H1 (cell line): ENCODE measurements around the gene TMPRSS15. TPM values are rescaled to one million over a fixed set of nuclear protein-coding genes. Genes with fewer than 3 reads are reported as not detected.

Experiments used
- CTCF ChIA-PET: fragments of 300-600 bp; sonication (Branson Sonifier 250); formaldehyde crosslinking; loops from one replicate; lab custom pipeline; 2021; ENCODE audit not compliant: partially characterized antibody; lab: Charles Lee
- POLR2A ChIA-PET: fragments of 300-600 bp; sonication (Branson Sonifier 250); formaldehyde crosslinking; loops from one replicate; lab custom pipeline; 2021; ENCODE audit warnings: inconsistent platforms; ENCODE audit not compliant: partially characterized antibody; lab: Charles Lee
- DNase-seq, 2 experiments: peaks; one replicate each; pipeline versions ENCODE4 v3.0.0 to v3.0.0-alpha.2; 2010 to 2022; ENCODE audit warnings: low spot score in 2 of 2, low read depth in 1 of 2, mixed read lengths in 1 of 2
- FAIRE-seq: peaks from 2 replicates; lab custom pipeline; 2011; peaks lifted over from hg19 to GRCh38; lab: Jason Lieb, UNC
- H2AFZ ChIP-seq: 2 replicates; pipeline ENCODE4 v1.8.1; 2012; ENCODE audit warnings: low read length, inconsistent platforms
- H2AK5ac ChIP-seq: 2 replicates; pipeline ENCODE4 v1.6.1; 2013; ENCODE audit warnings: low read depth, low read length
- H2BK120ac ChIP-seq: replicated peaks from 2 replicates; pipeline ENCODE3; 2013; ENCODE audit warnings: low read depth, low read length, inconsistent platforms
- H2BK12ac ChIP-seq: 2 replicates; pipeline ENCODE4 v1.6.1; 2013; ENCODE audit warnings: low read depth, low read length
- H2BK15ac ChIP-seq: 2 replicates; pipeline ENCODE4 v1.6.1; 2013; ENCODE audit warnings: low read length
- H2BK20ac ChIP-seq: 2 replicates; pipeline ENCODE4 v1.6.1; 2013; ENCODE audit warnings: low read length
- H2BK5ac ChIP-seq: 2 replicates; pipeline ENCODE4 v1.6.1; 2013; ENCODE audit warnings: low read depth, low read length
- H3K14ac ChIP-seq: 2 replicates; pipeline ENCODE4 v1.6.1; 2013; ENCODE audit warnings: inconsistent platforms; ENCODE audit not compliant: insufficient read length
- H3K18ac ChIP-seq: 2 replicates; pipeline ENCODE4 v1.6.1; 2013; ENCODE audit warnings: low read length; ENCODE audit errors: extremely low read depth
- H3K23ac ChIP-seq: 2 replicates; pipeline ENCODE4 v1.6.1; 2013; ENCODE audit warnings: inconsistent platforms; ENCODE audit not compliant: insufficient read length
- H3K23me2 ChIP-seq: 2 replicates; pipeline ENCODE4 v1.6.1; 2013; ENCODE audit warnings: low read depth, low read length
- H3K27ac ChIP-seq: 2 replicates; pipeline ENCODE4 v1.6.1; 2011; ENCODE audit warnings: low read depth, low read length, inconsistent platforms
- H3K27me3 ChIP-seq, 4 experiments: replicated peaks in 1 of 4; 1 replicate in 1 of 4; 2 replicates in 3 of 4; pipeline versions ENCODE4 v1.6.1 to v1.8.1; 2011 to 2013; ENCODE audit warnings: low read length in 3 of 4, mild to moderate bottlenecking in 3 of 4, inconsistent platforms in 2 of 4, mixed read lengths in 2 of 4, moderate library complexity in 1 of 4; ENCODE audit not compliant: control insufficient read depth in 3 of 4, insufficient read depth in 3 of 4; ENCODE audit errors: extremely low read depth in 1 of 4
- H3K36me3 ChIP-seq, 4 experiments: 2 replicates each; pipeline versions ENCODE4 v1.6.1 to v1.8.1; 2011 to 2013; ENCODE audit warnings: mild to moderate bottlenecking in 4 of 4, low read length in 3 of 4, moderate library complexity in 2 of 4, control low read depth in 1 of 4, inconsistent platforms in 1 of 4; ENCODE audit not compliant: insufficient read depth in 4 of 4, control insufficient read depth in 2 of 4
- H3K4ac ChIP-seq: replicated peaks from 2 replicates; pipeline ENCODE3; 2013; ENCODE audit warnings: low read length, low read depth, mixed read lengths, inconsistent platforms; ENCODE audit not compliant: insufficient read length
- H3K4me1 ChIP-seq, 4 experiments: replicated peaks in 1 of 4; 1 replicate in 1 of 4; 2 replicates in 3 of 4; pipeline versions ENCODE4 v1.6.1 to v1.8.1; 2011 to 2013; ENCODE audit warnings: low read length in 3 of 4, inconsistent platforms in 2 of 4, mixed read lengths in 1 of 4; ENCODE audit not compliant: insufficient read depth in 4 of 4, control insufficient read depth in 3 of 4
- H3K4me2 ChIP-seq, 2 experiments: 2 replicates each; pipeline versions ENCODE4 v1.6.1 to v1.8.1; 2011 to 2013; ENCODE audit warnings: low read depth in 2 of 2, low read length in 2 of 2, control low read depth in 1 of 2, inconsistent platforms in 1 of 2, mild to moderate bottlenecking in 1 of 2; ENCODE audit not compliant: insufficient read depth in 1 of 2
- H3K4me3 ChIP-seq, 4 experiments: fragments of 200-600, 300-600 bp in 1 of 4; sonication (generic), shearing (Covaris generic), sonication (Bioruptor Twin) in 1 of 4; 2 replicates each; pipeline versions ENCODE4 v1.5.1 to v1.8.1; 2011 to 2016; ENCODE audit warnings: low read length in 4 of 4, low read depth in 3 of 4, control low read depth in 2 of 4, inconsistent platforms in 2 of 4, mild to moderate bottlenecking in 2 of 4, mixed read lengths in 1 of 4, moderate library complexity in 1 of 4; ENCODE audit not compliant: insufficient read depth in 2 of 4; ENCODE audit errors: extremely low read depth in 1 of 4
- H3K56ac ChIP-seq: replicated peaks from 2 replicates; pipeline ENCODE3; 2013; ENCODE audit warnings: low read depth, mild to moderate bottlenecking, mixed read lengths, low read length, inconsistent platforms; ENCODE audit not compliant: insufficient read length
- H3K79me1 ChIP-seq: 2 replicates; pipeline ENCODE4 v1.6.1; 2013; ENCODE audit warnings: low read depth, low read length, control low read depth
- H3K79me2 ChIP-seq, 2 experiments: 2 replicates each; pipeline versions ENCODE4 v1.6.1 to v1.8.1; 2012 to 2013; ENCODE audit warnings: low read length in 2 of 2, mild to moderate bottlenecking in 2 of 2, inconsistent platforms in 1 of 2; ENCODE audit not compliant: insufficient read depth in 2 of 2, control insufficient read depth in 1 of 2
- H3K9ac ChIP-seq, 4 experiments: replicated peaks in 1 of 4; 1 replicate in 1 of 4; 2 replicates in 3 of 4; pipeline versions ENCODE4 v1.6.1 to v1.8.1; 2011 to 2013; ENCODE audit warnings: low read depth in 3 of 4, low read length in 3 of 4, control low read depth in 2 of 4, mild to moderate bottlenecking in 2 of 4, moderate library complexity in 2 of 4, inconsistent platforms in 1 of 4; ENCODE audit errors: extremely low read depth in 1 of 4
- H3K9me3 ChIP-seq, 2 experiments: 2 replicates each; pipeline versions ENCODE4 v1.6.1 to v1.8.1; 2012 to 2013; ENCODE audit warnings: mild to moderate bottlenecking in 2 of 2, moderate library complexity in 2 of 2, control low read depth in 1 of 2, inconsistent platforms in 1 of 2, low read depth in 1 of 2, low read length in 1 of 2, mixed read lengths in 1 of 2; ENCODE audit not compliant: insufficient read depth in 2 of 2
- H4K20me1 ChIP-seq, 2 experiments: replicated peaks in 1 of 2; 2 replicates each; pipeline versions ENCODE3 to v1.8.1; 2011 to 2013; ENCODE audit warnings: inconsistent platforms in 2 of 2, low read length in 2 of 2, mild to moderate bottlenecking in 1 of 2; ENCODE audit not compliant: insufficient read depth in 2 of 2, control insufficient read depth in 1 of 2
- H4K5ac ChIP-seq: 2 replicates; pipeline ENCODE4 v1.6.1; 2013; ENCODE audit warnings: low read length, low read depth, mixed read lengths, inconsistent platforms; ENCODE audit not compliant: insufficient read length
- H4K8ac ChIP-seq: 2 replicates; pipeline ENCODE4 v1.8.0; 2013; ENCODE audit warnings: mild to moderate bottlenecking, moderate library complexity, low read length, inconsistent platforms; ENCODE audit not compliant: insufficient read depth; ENCODE audit errors: extremely low read depth
- H4K91ac ChIP-seq: replicated peaks from 2 replicates; pipeline ENCODE3; 2013; ENCODE audit warnings: low read length, mixed read lengths, inconsistent platforms; ENCODE audit not compliant: insufficient read length
- CBX8 ChIP-seq: fragments of 300-800, 300-1000 bp; sonication (generic); IDR thresholded peaks from 2 replicates; pipeline ENCODE4 v1.7.1; 2016; ENCODE audit warnings: low read depth, low read length, borderline replicate concordance
- CTBP2 ChIP-seq: IDR thresholded peaks from 2 replicates; pipeline ENCODE4 v1.7.0; 2011; ENCODE audit warnings: borderline replicate concordance, mild to moderate bottlenecking, moderate library complexity, mixed read lengths, low read length; ENCODE audit not compliant: insufficient read depth, insufficient read length
- EP300 ChIP-seq, 2 experiments: IDR thresholded peaks; 1 replicate in 1 of 2; 2 replicates in 1 of 2; pipeline ENCODE4 v1.6.1; 2011 to 2012; ENCODE audit warnings: low read depth in 2 of 2, low read length in 2 of 2, mild to moderate bottlenecking in 2 of 2, borderline replicate concordance in 1 of 2, inconsistent platforms in 1 of 2, moderate library complexity in 1 of 2
- POLR2AphosphoS5 ChIP-seq: IDR thresholded peaks from 2 replicates; pipeline ENCODE4 v1.6.1; 2011; ENCODE audit warnings: low read depth, low read length
- SIRT6 ChIP-seq: IDR thresholded peaks from one replicate; pipeline ENCODE4 v1.7.1; 2012; ENCODE audit warnings: low read length, inconsistent platforms
- SUZ12 ChIP-seq: fragments of 200-600 bp; sonication (generic); IDR thresholded peaks from 2 replicates; pipeline ENCODE4 v1.6.1; 2012; ENCODE audit warnings: mild to moderate bottlenecking, inconsistent platforms, low read length, moderate library complexity, mixed read lengths
- TAF1 ChIP-seq: IDR thresholded peaks from 2 replicates; pipeline ENCODE4 v1.6.1; 2011; ENCODE audit warnings: mild to moderate bottlenecking, low read depth, low read length
- TCF12 ChIP-seq: IDR thresholded peaks from 2 replicates; pipeline ENCODE4 v1.6.1; 2011; ENCODE audit warnings: low read depth, mild to moderate bottlenecking, low read length
- WGBS, 2 experiments: shearing (Covaris generic) in 1 of 2; methylation state at CpG; one replicate each; pipeline versions ENCODE4 v1.1.6 to v1.1.7; 2013 to 2015; ENCODE audit warnings: low lambda C conversion rate in 2 of 2, mixed read lengths in 2 of 2, inconsistent platforms in 1 of 2, low coverage in 1 of 2, missing lambda C conversion rate in 1 of 2; ENCODE audit not compliant: insufficient replicate concordance in 2 of 2, insufficient coverage in 1 of 2, insufficient read length in 1 of 2; ENCODE audit errors: extremely low coverage in 1 of 2, missing lambda C conversion rate in 1 of 2; 5-methylcytosine and 5-hydroxymethylcytosine counted together
- polyA plus RNA-seq, 7 experiments: library from polyadenylated mRNA; depleted of rRNA in 3 of 7; stranded (reverse) in 5 of 7; unstranded in 2 of 7; fragments of >200 nt in 5 of 7; fragments of 200-250 nt in 2 of 7; gene quantifications; 1 replicate in 5 of 7; 2 replicates in 1 of 7; 4 replicates in 1 of 7; pipeline versions ENCODE4 v1.2.1 to v1.2.3, GENCODE V29; 2011 to 2013; ENCODE audit warnings: missing spikeins in 2 of 7, mixed read lengths in 2 of 7
- total RNA-seq: library from RNA; stranded (reverse); fragmentation: NEBNext Ultra II Directional; extraction: Animal tissue kit (Norgen Biotek cat#: 25700); gene quantifications from 2 replicates; pipeline ENCODE4 v1.2.1, GENCODE V29; 2021
- TF ChIP-seq, protein P1 (sequence below), 3 experiments: IDR thresholded peaks; 1 replicate in 2 of 3; 2 replicates in 1 of 3; pipeline versions ENCODE4 v1.5.1 to v1.6.1; 2011; ENCODE audit warnings: low read length in 3 of 3, mild to moderate bottlenecking in 3 of 3, inconsistent platforms in 2 of 3, low read depth in 1 of 3, moderate library complexity in 1 of 3; ENCODE audit not compliant: insufficient read depth in 1 of 3; ENCODE audit errors: control extremely low read depth in 1 of 3
- TF ChIP-seq, protein P2 (sequence below): IDR thresholded peaks from 2 replicates; pipeline ENCODE4 v1.6.1; 2011; ENCODE audit warnings: low read length, improper control_type of control experiment

The TMPRSS15 gene
- total and polyA plus RNA-seq, 2 of the 8 experiments (the other 6 are each of a cell fraction or from before 2014, with no cell fraction given) = not detected

DNA sequence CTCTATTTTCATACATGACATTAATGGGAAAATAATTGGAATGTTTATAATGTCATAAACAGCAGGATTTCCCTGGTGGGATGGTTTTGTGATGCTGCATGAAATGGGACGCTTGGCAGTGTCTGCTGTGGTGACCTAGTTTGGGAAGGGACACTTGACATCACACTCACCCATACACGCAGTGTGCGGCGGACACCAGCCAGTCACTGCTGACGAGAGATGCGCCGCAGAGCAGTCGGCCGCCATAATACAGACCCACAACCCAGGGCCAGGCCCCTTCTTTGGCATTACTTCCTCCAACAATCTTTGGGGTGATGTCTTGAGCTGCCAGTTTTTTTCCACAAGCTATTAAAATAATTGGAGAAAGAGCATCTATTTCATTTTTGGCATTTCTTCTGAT lies 109.5 kb downstream of the TMPRSS15 start:
- no peak overlapping the region for H4K8ac ChIP-seq
- H3K4me2 ChIP-seq = no peak overlapping the region
- WGBS, 2 experiments = 89% methylated on average over 9 of the region's 9 CpGs; no CpG with 5 or more reads in 1 of the 2 experiments
- CTCF ChIA-PET = no interaction called here
- H2AK5ac ChIP-seq = no peak overlapping the region
- no peak for TF ChIP-seq EP300 (IDR thresholded peaks at IDR 0.05; ENCODE audit: borderline replicate concordance in 1 of 2, low read depth in 2 of 2, low read length in 2 of 2)
- no peak for TF ChIP-seq TAF1
- no peak for TF ChIP-seq CTBP2
- no peak for TF ChIP-seq TCF12
- no peak for TF ChIP-seq POLR2AphosphoS5
- no peak for TF ChIP-seq CBX8
- TF ChIP-seq, protein P1, sequence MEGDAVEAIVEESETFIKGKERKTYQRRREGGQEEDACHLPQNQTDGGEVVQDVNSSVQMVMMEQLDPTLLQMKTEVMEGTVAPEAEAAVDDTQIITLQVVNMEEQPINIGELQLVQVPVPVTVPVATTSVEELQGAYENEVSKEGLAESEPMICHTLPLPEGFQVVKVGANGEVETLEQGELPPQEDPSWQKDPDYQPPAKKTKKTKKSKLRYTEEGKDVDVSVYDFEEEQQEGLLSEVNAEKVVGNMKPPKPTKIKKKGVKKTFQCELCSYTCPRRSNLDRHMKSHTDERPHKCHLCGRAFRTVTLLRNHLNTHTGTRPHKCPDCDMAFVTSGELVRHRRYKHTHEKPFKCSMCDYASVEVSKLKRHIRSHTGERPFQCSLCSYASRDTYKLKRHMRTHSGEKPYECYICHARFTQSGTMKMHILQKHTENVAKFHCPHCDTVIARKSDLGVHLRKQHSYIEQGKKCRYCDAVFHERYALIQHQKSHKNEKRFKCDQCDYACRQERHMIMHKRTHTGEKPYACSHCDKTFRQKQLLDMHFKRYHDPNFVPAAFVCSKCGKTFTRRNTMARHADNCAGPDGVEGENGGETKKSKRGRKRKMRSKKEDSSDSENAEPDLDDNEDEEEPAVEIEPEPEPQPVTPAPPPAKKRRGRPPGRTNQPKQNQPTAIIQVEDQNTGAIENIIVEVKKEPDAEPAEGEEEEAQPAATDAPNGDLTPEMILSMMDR (IDR thresholded peaks at IDR 0.05; ENCODE audit: control extremely low read depth in 1 of 3, insufficient read depth in 1 of 3, low read depth in 1 of 3, low read length in 3 of 3) = no peak
- no peak for TF ChIP-seq SUZ12
- TF ChIP-seq, protein P2, sequence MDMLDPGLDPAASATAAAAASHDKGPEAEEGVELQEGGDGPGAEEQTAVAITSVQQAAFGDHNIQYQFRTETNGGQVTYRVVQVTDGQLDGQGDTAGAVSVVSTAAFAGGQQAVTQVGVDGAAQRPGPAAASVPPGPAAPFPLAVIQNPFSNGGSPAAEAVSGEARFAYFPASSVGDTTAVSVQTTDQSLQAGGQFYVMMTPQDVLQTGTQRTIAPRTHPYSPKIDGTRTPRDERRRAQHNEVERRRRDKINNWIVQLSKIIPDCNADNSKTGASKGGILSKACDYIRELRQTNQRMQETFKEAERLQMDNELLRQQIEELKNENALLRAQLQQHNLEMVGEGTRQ = no peak
- no peak for TF ChIP-seq SIRT6
- H2BK120ac ChIP-seq = no peak overlapping the region
- H3K23ac ChIP-seq = no peak overlapping the region
- no peak for DNase-seq
- no peaks in the 10 kb centered on the region for H3K79me1 ChIP-seq
- no peak overlapping the region for H3K56ac ChIP-seq
- no peak overlapping the region for H2BK15ac ChIP-seq
- no peak overlapping the region for H3K27ac ChIP-seq
- no peak overlapping the region for H3K14ac ChIP-seq
- H4K20me1 ChIP-seq = no peaks in the 10 kb centered on the region
- no peak overlapping the region for H4K5ac ChIP-seq
- H2BK20ac ChIP-seq = no peak overlapping the region
- no peaks in the 10 kb centered on the region for H3K27me3 ChIP-seq
- no peaks in the 10 kb centered on the region for H3K23me2 ChIP-seq
- H3K79me2 ChIP-seq = no peaks in the 10 kb centered on the region
- no peak overlapping the region for H3K4me3 ChIP-seq
- FAIRE-seq = no peak
- no peak overlapping the region for H2BK5ac ChIP-seq
- no peaks in the 10 kb centered on the region for H3K9me3 ChIP-seq
- no peak overlapping the region for H4K91ac ChIP-seq
- H2AFZ ChIP-seq = no peak overlapping the region
- no peaks in the 10 kb centered on the region; a peak in 1 of 7 replicates for H3K4me1 ChIP-seq
- H2BK12ac ChIP-seq = no peak overlapping the region
- POLR2A ChIA-PET = no interaction called here
- H3K36me3 ChIP-seq = no peaks in the 10 kb centered on the region
- no peak overlapping the region for H3K9ac ChIP-seq
- H3K4ac ChIP-seq = no peak overlapping the region
- H3K18ac ChIP-seq = no peak overlapping the region
